B cell (primary cell): ENCODE data around the gene MIPEP.

Experiments
- CTCF ChIP-seq: fragments of 200-600 bp; IDR thresholded peaks from one replicate; pipeline ENCODE4 v1.8.0; 2022; ENCODE audit warnings: antibody characterized with exemption, mild to moderate bottlenecking
- EZH2 ChIP-seq: IDR thresholded peaks from 2 replicates; pipeline ENCODE4 v1.6.1; 2012; ENCODE audit warnings: borderline replicate concordance, low read depth, mild to moderate bottlenecking, moderate library complexity, low read length; ENCODE audit not compliant: insufficient read depth, poor library complexity, severe bottlenecking

DNA sequence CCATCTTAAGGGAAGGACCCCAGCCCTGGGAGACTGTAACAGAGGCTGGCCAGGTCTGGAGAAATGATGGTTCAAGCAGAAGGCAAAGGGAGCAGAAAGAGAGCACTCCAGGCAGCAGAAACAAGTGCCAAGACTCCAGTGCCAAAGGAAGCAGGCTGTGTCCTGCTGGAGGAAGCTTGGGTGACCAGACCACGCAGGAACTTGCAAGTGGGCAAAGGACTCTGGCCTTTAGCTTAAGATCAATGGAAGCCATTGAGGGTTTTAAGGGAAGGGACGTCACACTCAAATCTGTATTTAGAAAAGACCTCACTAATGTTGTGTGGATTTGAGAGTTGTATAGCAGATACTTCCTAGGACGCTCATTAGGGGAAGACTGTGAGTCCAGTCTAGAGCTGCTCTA lies 95.5 kb downstream of the MIPEP start:
- TF ChIP-seq CTCF (no peak), EZH2 (no peak)
